Adrenal gland (tissue), 12 donors: ENCODE results near the gene WDR77. TPM values are rescaled to one million over a fixed set of nuclear protein-coding genes. Genes with fewer than 3 reads are reported as not detected.

Experiments used
- DNase-seq, 7 donors: peaks; one replicate each; pipeline ENCODE4 v3.0.0-alpha.2; 2019 to 2020
- H3K27ac ChIP-seq, 5 donors: fragments of 200-600 bp; sonication (generic) in 4 of 5; 1 replicate in 3 of 5; 2 replicates in 2 of 5; pipeline versions ENCODE4 v1.5.1 to v1.8.0; 2016 to 2020; ENCODE audit warnings: mild to moderate bottlenecking in 1 of 5
- H3K27me3 ChIP-seq: fragments of 200-600 bp; 2 replicates; pipeline ENCODE4 v1.8.0; 2021
- H3K36me3 ChIP-seq, 2 donors: fragments of 200-600 bp; replicated peaks in 1 of 2; 1 replicate in 1 of 2; 2 replicates in 1 of 2; pipeline versions ENCODE4 v1.5.1 to v1.8.0; 2018 to 2022
- H3K4me1 ChIP-seq, 2 donors: fragments of 200-600 bp; replicated peaks in 1 of 2; 1 replicate in 1 of 2; 2 replicates in 1 of 2; pipeline versions ENCODE4 v1.5.1 to v1.8.0; 2018 to 2021
- H3K4me3 ChIP-seq, 4 donors: fragments of 200-600 bp; sonication (generic) in 3 of 4; one replicate each; pipeline ENCODE4 v1.5.1; 2016 to 2018
- H3K9me3 ChIP-seq, 3 donors: fragments of 200-600 bp; sonication (generic) in 1 of 3; replicated peaks in 1 of 3; 1 replicate in 2 of 3; 2 replicates in 1 of 3; pipeline versions ENCODE4 v1.5.1 to v1.8.0; 2016 to 2021
- POLR2A ChIP-seq, 2 donors: fragments of 450-650 bp; IDR thresholded peaks; one replicate each; pipeline ENCODE4 v1.6.1; 2017; ENCODE audit warnings: antibody characterized with exemption in 2 of 2, mild to moderate bottlenecking in 2 of 2, moderate library complexity in 1 of 2
- WGBS, 4 donors: extraction: QIAGEN DNeasy Blood & Tissue Kit in 2 of 4; methylation state at CpG; one replicate each; pipeline versions ENCODE4 v1.1.5 to v1.1.7; 2013 to 2017; 5-methylcytosine and 5-hydroxymethylcytosine counted together
- intact Hi-C, 2 donors: fragments of 100-400 bp; cut with DNase I; formaldehyde crosslinking; loops; one replicate each; pipeline versions ENCODE4 v1.14.1 to v1.15.0; 2022 to 2023
- polyA plus RNA-seq, 3 donors: library from polyadenylated mRNA; stranded (reverse); fragments of 200-250 nt in 2 of 3; fragments of 350-450 nt in 1 of 3; fragmentation: Illumina TruSeq in 1 of 3; extraction: RNeasy Lipid Tissue Mini Kit (QIAGEN cat#74804) in 1 of 3; gene quantifications; one replicate each; pipeline ENCODE4 v1.2.3, GENCODE V29; 2013 to 2014
- total RNA-seq, 9 donors: library from RNA; depleted of rRNA in 4 of 9; stranded (reverse); fragments of >200 nt in 4 of 9; fragments of 120-200 nt in 1 of 9; fragmentation: NEBNext Ultra II Directional in 1 of 9; extraction: Animal tissue kit (Norgen Biotek cat#: 25700) in 1 of 9; gene quantifications; one replicate each; pipeline versions ENCODE4 v1.1.0 to v1.2.4, GENCODE V29; 2013 to 2023
- TF ChIP-seq, protein P1 (sequence below), 6 experiments: fragments of 450-650 bp in 4 of 6; fragments of 200-600 bp in 2 of 6; sonication (generic) in 1 of 6; IDR thresholded peaks; 1 replicate in 5 of 6; 2 replicates in 1 of 6; pipeline versions ENCODE4 v1.5.1 to v1.8.0; 2016 to 2021; ENCODE audit warnings: antibody characterized with exemption in 6 of 6, mild to moderate bottlenecking in 2 of 6, moderate library complexity in 1 of 6
- donor health status: healthy with polysubstance abuse.
- donor health status: Bipolar disorder and iron deficiency.
- donor health status: DM: yes; HTN: yes; CAD: no.
- donor health status: DM: no; HTN: no; CAD: no.
- donor health status: DM: no; HTN: no; CAD: no.
- donor health status: DM: yes; HTN: yes; CAD: no.

Gene WDR77
- total and polyA plus RNA-seq, 12 donors, result 19.8 to 66.8 (median 28.3) TPM

DNA sequence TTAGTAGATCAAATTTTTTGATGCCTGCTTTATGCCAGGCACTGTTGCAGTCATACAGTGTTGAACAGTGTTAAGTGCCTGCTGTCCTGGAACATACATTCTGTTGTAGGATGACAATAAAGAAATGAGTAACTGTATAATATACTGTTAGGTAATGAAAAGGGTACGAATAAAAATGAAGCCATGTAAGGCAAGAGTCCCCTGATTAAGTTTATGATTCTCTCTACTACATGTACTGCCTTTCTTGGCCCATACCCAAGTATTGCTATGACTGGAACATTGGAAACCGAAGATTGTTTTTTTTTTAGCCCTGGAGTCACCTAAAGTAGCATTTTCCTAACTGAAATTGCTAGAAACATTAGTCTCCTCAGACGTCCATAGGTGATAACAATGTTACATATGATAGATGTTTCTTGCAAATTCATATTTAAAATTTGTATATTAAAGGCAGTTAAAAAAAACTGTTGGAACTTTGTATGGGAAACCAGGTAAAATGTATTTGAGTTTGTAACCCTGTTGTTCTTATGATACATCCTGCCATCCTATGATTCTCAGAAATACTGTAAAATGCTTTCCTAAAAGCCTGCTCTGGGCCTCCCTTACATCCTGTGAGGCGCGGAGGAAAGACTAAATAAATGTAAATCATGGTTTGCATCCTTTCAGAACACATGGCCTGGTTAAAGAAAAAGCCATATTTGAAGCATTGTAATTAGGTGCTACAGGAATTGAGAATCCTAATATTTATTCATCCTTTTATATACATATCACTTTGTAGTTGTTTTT, 6.0 kb upstream of the WDR77 start:
- WGBS, 4 donors, result 69 to 72% (median 70%) methylated on average over 5 of the region's 5 CpGs
- TF ChIP-seq POLR2A (IDR thresholded peaks at IDR 0.05), result no peak
- TF ChIP-seq, protein P1, sequence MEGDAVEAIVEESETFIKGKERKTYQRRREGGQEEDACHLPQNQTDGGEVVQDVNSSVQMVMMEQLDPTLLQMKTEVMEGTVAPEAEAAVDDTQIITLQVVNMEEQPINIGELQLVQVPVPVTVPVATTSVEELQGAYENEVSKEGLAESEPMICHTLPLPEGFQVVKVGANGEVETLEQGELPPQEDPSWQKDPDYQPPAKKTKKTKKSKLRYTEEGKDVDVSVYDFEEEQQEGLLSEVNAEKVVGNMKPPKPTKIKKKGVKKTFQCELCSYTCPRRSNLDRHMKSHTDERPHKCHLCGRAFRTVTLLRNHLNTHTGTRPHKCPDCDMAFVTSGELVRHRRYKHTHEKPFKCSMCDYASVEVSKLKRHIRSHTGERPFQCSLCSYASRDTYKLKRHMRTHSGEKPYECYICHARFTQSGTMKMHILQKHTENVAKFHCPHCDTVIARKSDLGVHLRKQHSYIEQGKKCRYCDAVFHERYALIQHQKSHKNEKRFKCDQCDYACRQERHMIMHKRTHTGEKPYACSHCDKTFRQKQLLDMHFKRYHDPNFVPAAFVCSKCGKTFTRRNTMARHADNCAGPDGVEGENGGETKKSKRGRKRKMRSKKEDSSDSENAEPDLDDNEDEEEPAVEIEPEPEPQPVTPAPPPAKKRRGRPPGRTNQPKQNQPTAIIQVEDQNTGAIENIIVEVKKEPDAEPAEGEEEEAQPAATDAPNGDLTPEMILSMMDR (IDR thresholded peaks at IDR 0.05), result no peak
- Histone ChIP-seq H3K4me3 (no peak overlapping the region), H3K9me3 (no peaks in the 10 kb centered on the region), H3K27me3 (no peaks in the 10 kb centered on the region), H3K4me1 (peaks cover 0 to 38% of the 10 kb centered on the region in 2 donors), H3K36me3 (peaks cover 0 to 52% of the 10 kb centered on the region in 2 donors), H3K27ac (no peak overlapping the region)
- intact Hi-C loops, result no loop called here
- DNase-seq, result no peak

DNA sequence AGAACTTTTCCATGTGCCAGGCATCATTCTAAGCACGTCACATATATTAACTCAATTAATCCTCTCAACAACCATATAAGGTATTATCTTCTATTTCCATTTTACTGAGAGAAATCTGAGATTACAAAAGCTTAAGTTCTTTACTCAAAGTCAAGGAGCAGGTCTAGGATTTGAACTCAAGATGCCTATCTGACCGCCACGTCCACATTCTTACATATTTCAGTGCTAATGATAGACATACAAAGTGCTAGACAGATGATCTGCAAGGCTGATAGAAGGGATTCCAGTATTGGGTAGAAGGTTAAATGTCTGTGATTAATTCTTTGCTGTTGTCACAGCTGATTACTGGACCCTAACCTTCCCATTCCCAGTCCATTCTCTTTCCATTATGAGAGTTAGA, 4.7 kb upstream of the WDR77 start:
- intact Hi-C loops, result no loop called here
- peaks cover 0 to 40% of the 10 kb centered on the region in 2 donors for H3K4me1 ChIP-seq

DNA sequence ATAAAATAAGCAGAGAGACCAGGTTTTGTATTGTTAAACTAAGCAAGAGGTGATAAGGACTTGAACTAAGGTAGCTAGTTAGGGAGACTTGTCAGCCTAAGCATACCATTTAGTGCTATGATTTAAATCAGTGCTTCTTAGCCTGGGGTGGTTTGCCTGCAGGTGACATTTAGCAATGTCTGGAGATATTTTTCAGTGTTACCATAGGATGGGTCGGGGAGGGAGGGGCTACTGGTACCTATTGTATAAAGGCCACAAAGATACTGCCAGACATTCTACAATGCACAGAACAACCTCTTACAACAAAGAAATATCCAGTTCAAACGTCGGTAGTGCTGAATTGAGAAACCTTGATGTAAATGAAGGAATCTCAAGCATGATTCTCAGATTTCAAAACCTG, 3.5 kb upstream of the WDR77 start:
- Histone ChIP-seq H3K9me3 (no peaks in the 10 kb centered on the region), H3K27me3 (no peaks in the 10 kb centered on the region), H3K4me3 (no peak overlapping the region), H3K27ac (no peak overlapping the region), H3K36me3 (peaks cover 0 to 28% of the 10 kb centered on the region in 2 donors), H3K4me1 (peaks cover 0 to 48% of the 10 kb centered on the region in 2 donors)
- no peak for DNase-seq
- WGBS, 4 donors, result 78 to 80% (median 79%) methylated on average over 3 of the region's 3 CpGs
- intact Hi-C loops, result no loop called here
- no peak for TF ChIP-seq POLR2A (IDR thresholded peaks at IDR 0.05)
- TF ChIP-seq, protein P1 (IDR thresholded peaks at IDR 0.05), result no peak

More for the DNA sequence above, 4.7 kb upstream of the WDR77 start:
- H3K9me3 ChIP-seq, result no peaks in the 10 kb centered on the region
- 79 to 91% (median 88%) methylated on average over 3 of the region's 3 CpGs for WGBS, 4 donors
- no peak overlapping the region for H3K4me3 ChIP-seq
- H3K27ac ChIP-seq, result no peak overlapping the region
- TF ChIP-seq, protein P1 (IDR thresholded peaks at IDR 0.05), result no peak
- TF ChIP-seq POLR2A (IDR thresholded peaks at IDR 0.05), result no peak
- no peak for DNase-seq
- H3K36me3 ChIP-seq, result peaks cover 0 to 39% of the 10 kb centered on the region in 2 donors
- H3K27me3 ChIP-seq, result no peaks in the 10 kb centered on the region

DNA sequence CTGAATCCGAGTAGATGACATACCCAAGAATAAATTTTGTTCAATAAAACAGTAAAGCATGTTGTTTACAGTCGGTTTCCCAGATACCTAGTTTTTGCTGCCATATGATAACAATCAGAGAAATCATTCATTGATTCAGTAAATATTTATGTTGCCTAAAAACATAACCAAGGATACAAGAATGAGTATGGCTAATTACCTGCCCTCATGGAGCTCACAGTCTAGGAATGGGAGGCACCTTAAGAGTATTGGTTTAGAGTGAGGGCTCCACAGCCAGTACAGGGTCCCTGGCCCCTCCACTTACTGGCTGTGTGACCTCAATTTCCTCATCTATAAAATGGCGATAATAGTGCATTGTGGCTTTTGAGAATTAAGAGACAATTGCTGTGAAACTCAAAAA, 1.1 kb upstream of the WDR77 start:
- H3K4me3 ChIP-seq, result peak overlapping the region; percentile 80 to 96 (median 94)
- 48 to 52% (median 51%) methylated on average over 3 of the region's 3 CpGs for WGBS, 4 donors
- peak overlapping the region in 1 of 5 donors; percentile 94 for H3K27ac ChIP-seq
- intact Hi-C loops, result no loop called here
- H3K36me3 ChIP-seq, result peaks cover 0 to 13% of the 10 kb centered on the region in 2 donors
- H3K9me3 ChIP-seq, result no peaks in the 10 kb centered on the region
- DNase-seq, result no peak
- peaks cover 5 to 60% of the 10 kb centered on the region in 2 donors for H3K4me1 ChIP-seq
- no peaks in the 10 kb centered on the region for H3K27me3 ChIP-seq
- TF ChIP-seq POLR2A (IDR thresholded peaks at IDR 0.05), result no peak
- TF ChIP-seq, protein P1 (IDR thresholded peaks at IDR 0.05), result no peak
